ENCODE results near the gene EYA2.

- TF ChIP-seq CTCF (IDR thresholded peaks at IDR 0.05) = no peak
- no peak for TF ChIP-seq POLR2AphosphoS5 (IDR thresholded peaks at IDR 0.05)
Observed at GRCh38 chr20:46844965-46845364, 49.7 kb upstream of the EYA2 start.

Data from sigmoid colon (tissue), 4 donors.